ENCODE results near the gene FCMR. TPM values are rescaled to one million over a fixed set of nuclear protein-coding genes. Genes with fewer than 3 reads are reported as not detected.

Gene FCMR
- total and polyA plus RNA-seq, 9 of the 15 experiments (the other 6 are each of a cell fraction or from before 2014, with no cell fraction given), result 0.11 to 0.82 (median 0.20) TPM; not detected in 5

GRCh38 chr1:206941766-206942418, 20.2 kb upstream of the FCMR start (continued):
- TF ChIP-seq FOXP4 (CRISPR knock-in tag; IDR thresholded peaks at IDR 0.05; ENCODE audit: borderline replicate concordance) (no peak), TRIM25 (IDR thresholded peaks at IDR 0.05; ENCODE audit: borderline replicate concordance) (no peak), MLLT1 (IDR thresholded peaks at IDR 0.05) (no peak), SRSF3 (IDR thresholded peaks at IDR 0.05; ENCODE audit: insufficient read depth, low read length) (no peak), ZNF639 (CRISPR knock-in tag; conservative IDR thresholded peaks at IDR 0.05 in 1 of 2, IDR thresholded peaks at IDR 0.05 in 1 of 2) (peak in 1 of 2 experiments; percentile 61; a peak in 2 of 4 replicates), AFF1 (IDR thresholded peaks at IDR 0.05; ENCODE audit: low read depth in 1 of 2, partially characterized antibody in 2 of 2) (no peak), ZC3H11A (IDR thresholded peaks at IDR 0.05; ENCODE audit: low read depth, low read length) (no peak), MEF2A (IDR thresholded peaks at IDR 0.05; ENCODE audit: control insufficient read depth, low read depth, low read length) (no peak)

Measured in K562 (cell line).